Measurements from ENCODE around the gene CACHD1.

CACHD1 gene

GRCh38 chr1:64578270-64578973 lies 108.5 kb downstream of the CACHD1 start:
- Histone ChIP-seq H3K4me3 (ENCODE audit: low read length) (no peak overlapping the region), H3K56ac (ENCODE audit: low read length) (no peak overlapping the region), H3K27me3 (ENCODE audit: insufficient read depth, low read length, poor library complexity) (no peaks in the 10 kb centered on the region), H2BK15ac (replicated peaks; ENCODE audit: low read depth) (no peak overlapping the region), H3K4me1 (ENCODE audit: control insufficient read depth, low read depth, low read length) (peaks cover 5% of the 10 kb centered on the region), H3K79me2 (ENCODE audit: control insufficient read depth, insufficient read depth, low read length) (peaks cover 3% of the 10 kb centered on the region), H4K5ac (ENCODE audit: low read length) (no peak overlapping the region), H3K36me3 (ENCODE audit: control insufficient read depth, insufficient read depth, low read length) (no peaks in the 10 kb centered on the region), H3K4me2 (ENCODE audit: low read length) (no peak overlapping the region), H3K9ac (ENCODE audit: low read length) (no peak overlapping the region), H3K79me1 (ENCODE audit: low read length) (peaks cover 12% of the 10 kb centered on the region), H4K8ac (ENCODE audit: low read depth, low read length) (no peak overlapping the region), H2BK5ac (ENCODE audit: low read length) (no peak overlapping the region), H3K23ac (ENCODE audit: low read length) (no peak overlapping the region), H3K18ac (ENCODE audit: low read length) (peak overlapping the region; percentile 75), H3K4ac (ENCODE audit: low read depth, low read length) (no peak overlapping the region), H2AK5ac (ENCODE audit: low read length) (no peak overlapping the region), H3K27ac (ENCODE audit: low read depth, low read length) (no peak overlapping the region), H2BK120ac (ENCODE audit: low read depth, low read length) (no peak overlapping the region)
- DNase-seq, result no peak
- WGBS (ENCODE audit: extremely low coverage, insufficient coverage, low lambda C conversion rate), result no CpG with 5 or more reads among the region's 3 CpGs

DNA sequence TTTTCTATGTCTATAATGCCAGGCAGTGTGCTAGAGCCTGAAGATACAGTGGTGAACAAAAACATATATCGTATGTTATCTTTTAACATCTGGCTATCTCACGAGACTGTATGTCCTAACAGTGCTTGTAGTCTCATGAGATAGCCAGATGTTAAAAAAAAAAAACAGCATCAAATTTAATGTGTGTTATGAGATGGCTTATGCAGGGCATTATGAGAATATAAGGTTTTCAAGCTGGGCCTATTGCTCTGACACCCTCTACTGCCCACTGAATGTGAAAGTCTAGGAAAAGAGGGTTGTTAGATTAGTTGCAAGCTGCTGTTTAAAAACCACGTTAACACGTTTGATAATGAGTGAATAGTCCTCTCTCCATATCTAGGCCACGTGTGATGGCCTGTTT lies 109.8 kb downstream of the CACHD1 start:
- Histone ChIP-seq H3K4me3 (ENCODE audit: low read length) (no peak overlapping the region), H3K9ac (ENCODE audit: low read length) (no peak overlapping the region), H3K18ac (ENCODE audit: low read length) (no peak overlapping the region), H3K79me2 (ENCODE audit: control insufficient read depth, insufficient read depth, low read length) (peaks cover 3% of the 10 kb centered on the region), H4K5ac (ENCODE audit: low read length) (no peak overlapping the region), H2BK5ac (ENCODE audit: low read length) (no peak overlapping the region), H3K36me3 (ENCODE audit: control insufficient read depth, insufficient read depth, low read length) (no peaks in the 10 kb centered on the region), H3K23ac (ENCODE audit: low read length) (no peak overlapping the region), H2BK15ac (replicated peaks; ENCODE audit: low read depth) (no peak overlapping the region), H3K4me1 (ENCODE audit: control insufficient read depth, low read depth, low read length) (peaks cover 5% of the 10 kb centered on the region), H3K27me3 (ENCODE audit: insufficient read depth, low read length, poor library complexity) (no peaks in the 10 kb centered on the region), H4K8ac (ENCODE audit: low read depth, low read length) (no peak overlapping the region), H3K56ac (ENCODE audit: low read length) (no peak overlapping the region), H3K79me1 (ENCODE audit: low read length) (peaks cover 14% of the 10 kb centered on the region), H2AK5ac (ENCODE audit: low read length) (no peak overlapping the region), H3K27ac (ENCODE audit: low read depth, low read length) (no peak overlapping the region), H3K4me2 (ENCODE audit: low read length) (no peak overlapping the region), H3K4ac (ENCODE audit: low read depth, low read length) (no peak overlapping the region), H2BK120ac (ENCODE audit: low read depth, low read length) (no peak overlapping the region)
- no CpG with 5 or more reads among the region's 5 CpGs for WGBS (ENCODE audit: extremely low coverage, insufficient coverage, low lambda C conversion rate)
- no peak for DNase-seq

DNA sequence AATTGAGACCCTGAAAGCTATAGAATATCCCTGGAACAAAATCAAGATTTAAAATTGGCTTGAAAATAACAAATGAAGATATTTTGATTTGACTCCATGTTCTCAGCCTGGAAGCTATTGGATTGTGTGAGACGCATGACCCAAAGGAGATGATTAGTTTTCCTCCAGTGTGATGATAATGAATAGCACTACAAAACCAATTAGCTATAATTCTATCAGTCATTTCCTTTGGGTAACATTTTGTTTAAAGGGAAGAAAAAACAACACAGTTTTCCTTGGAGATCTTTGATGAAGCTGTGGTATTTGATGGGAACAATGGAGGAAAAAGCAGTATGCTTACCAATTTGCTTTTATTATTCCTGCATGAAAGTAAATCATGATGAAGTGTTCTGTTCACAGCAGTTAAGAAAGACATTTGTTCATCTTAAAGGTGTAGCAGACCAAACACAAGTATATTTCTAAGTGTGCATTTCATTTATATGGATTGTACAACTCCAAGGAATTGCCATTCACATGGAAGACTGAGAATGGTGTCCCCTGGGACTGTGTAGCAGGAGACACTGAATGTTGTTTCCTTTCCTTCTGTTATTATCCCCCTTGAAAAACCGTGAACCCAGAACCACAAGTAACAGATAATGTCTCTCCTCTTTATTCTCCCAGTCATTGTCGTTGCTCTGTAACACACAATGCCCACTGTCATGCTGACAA lies 111.4 kb downstream of the CACHD1 start:
- Histone ChIP-seq H3K27me3 (ENCODE audit: insufficient read depth, low read length, poor library complexity) (no peaks in the 10 kb centered on the region), H3K79me1 (ENCODE audit: low read length) (peaks cover 14% of the 10 kb centered on the region), H2AK5ac (ENCODE audit: low read length) (no peak overlapping the region), H2BK15ac (replicated peaks; ENCODE audit: low read depth) (no peak overlapping the region), H3K4me1 (ENCODE audit: control insufficient read depth, low read depth, low read length) (peaks cover 10% of the 10 kb centered on the region), H3K79me2 (ENCODE audit: control insufficient read depth, insufficient read depth, low read length) (peaks cover 3% of the 10 kb centered on the region), H4K8ac (ENCODE audit: low read depth, low read length) (no peak overlapping the region), H3K36me3 (ENCODE audit: control insufficient read depth, insufficient read depth, low read length) (no peaks in the 10 kb centered on the region), H4K5ac (ENCODE audit: low read length) (no peak overlapping the region), H3K9ac (ENCODE audit: low read length) (no peak overlapping the region), H3K4me2 (ENCODE audit: low read length) (no peak overlapping the region), H3K4me3 (ENCODE audit: low read length) (no peak overlapping the region), H2BK120ac (ENCODE audit: low read depth, low read length) (no peak overlapping the region), H3K4ac (ENCODE audit: low read depth, low read length) (no peak overlapping the region), H3K56ac (ENCODE audit: low read length) (peak overlapping the region; percentile 22), H3K27ac (ENCODE audit: low read depth, low read length) (no peak overlapping the region), H3K18ac (ENCODE audit: low read length) (no peak overlapping the region), H3K23ac (ENCODE audit: low read length) (no peak overlapping the region), H2BK5ac (ENCODE audit: low read length) (peak overlapping the region; percentile 43)
- no CpG with 5 or more reads among the region's 3 CpGs for WGBS (ENCODE audit: extremely low coverage, insufficient coverage, low lambda C conversion rate)
- no peak for DNase-seq

DNA sequence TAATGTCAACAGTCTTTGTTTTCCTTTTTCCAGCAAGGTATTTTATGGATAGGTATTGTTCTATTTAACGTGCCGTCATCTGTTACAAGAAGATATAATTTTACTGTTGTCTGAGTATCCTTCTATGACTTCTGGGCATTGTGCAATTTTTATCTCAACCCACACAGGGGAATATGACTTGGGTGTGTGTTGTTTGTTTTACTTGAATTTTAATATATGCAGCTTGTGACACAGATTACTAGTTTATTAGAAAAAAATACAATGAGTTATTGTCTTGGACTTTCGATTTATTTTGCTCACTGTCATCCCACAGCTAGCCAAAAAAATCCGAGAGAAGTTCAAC lies 111.9 kb downstream of the CACHD1 start:
- Histone ChIP-seq H3K4me1 (ENCODE audit: control insufficient read depth, low read depth, low read length) (peaks cover 10% of the 10 kb centered on the region), H3K18ac (ENCODE audit: low read length) (no peak overlapping the region), H2BK120ac (ENCODE audit: low read depth, low read length) (no peak overlapping the region), H4K8ac (ENCODE audit: low read depth, low read length) (no peak overlapping the region), H3K27ac (ENCODE audit: low read depth, low read length) (no peak overlapping the region), H3K4ac (ENCODE audit: low read depth, low read length) (no peak overlapping the region), H2AK5ac (ENCODE audit: low read length) (no peak overlapping the region), H3K9ac (ENCODE audit: low read length) (no peak overlapping the region), H3K4me3 (ENCODE audit: low read length) (no peak overlapping the region), H3K56ac (ENCODE audit: low read length) (no peak overlapping the region), H2BK15ac (replicated peaks; ENCODE audit: low read depth) (no peak overlapping the region), H3K79me1 (ENCODE audit: low read length) (peaks cover 13% of the 10 kb centered on the region), H3K4me2 (ENCODE audit: low read length) (no peak overlapping the region), H3K23ac (ENCODE audit: low read length) (no peak overlapping the region), H2BK5ac (ENCODE audit: low read length) (no peak overlapping the region), H3K79me2 (ENCODE audit: control insufficient read depth, insufficient read depth, low read length) (peaks cover 3% of the 10 kb centered on the region), H3K27me3 (ENCODE audit: insufficient read depth, low read length, poor library complexity) (no peaks in the 10 kb centered on the region), H4K5ac (ENCODE audit: low read length) (no peak overlapping the region), H3K36me3 (ENCODE audit: control insufficient read depth, insufficient read depth, low read length) (no peaks in the 10 kb centered on the region)
- DNase-seq, result no peak
- WGBS (ENCODE audit: extremely low coverage, insufficient coverage, low lambda C conversion rate), result no CpG with 5 or more reads among the region's 4 CpGs

DNA sequence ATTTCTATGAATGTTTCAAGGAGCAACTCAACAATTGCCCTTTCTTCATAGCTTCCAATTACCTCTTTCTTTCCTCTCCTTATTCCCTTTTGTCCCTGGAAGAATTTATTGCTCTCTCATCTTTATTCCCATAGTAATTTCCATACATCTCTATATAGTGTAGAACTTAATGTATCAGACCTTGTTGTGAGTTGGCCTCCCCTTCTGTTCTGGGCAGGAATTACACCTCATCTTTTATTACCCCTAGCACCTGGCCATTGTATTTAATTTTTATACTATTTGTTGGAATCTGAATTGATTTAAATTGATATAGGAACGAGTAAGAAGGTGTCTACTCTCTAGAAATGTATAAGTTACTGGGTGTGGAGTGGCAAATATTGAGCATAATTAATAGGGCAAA lies 114.5 kb downstream of the CACHD1 start:
- no peak overlapping the region for H3K4me2 ChIP-seq (ENCODE audit: low read length)
- no peak overlapping the region for H2BK15ac ChIP-seq (replicated peaks; ENCODE audit: low read depth)
- H2BK120ac ChIP-seq (ENCODE audit: low read depth, low read length), result no peak overlapping the region
- DNase-seq, result no peak
- no peaks in the 10 kb centered on the region for H3K36me3 ChIP-seq (ENCODE audit: control insufficient read depth, insufficient read depth, low read length)
- no peak overlapping the region for H3K18ac ChIP-seq (ENCODE audit: low read length)
- H3K79me1 ChIP-seq (ENCODE audit: low read length), result peaks cover 6% of the 10 kb centered on the region
- no peak overlapping the region for H3K9ac ChIP-seq (ENCODE audit: low read length)
- H3K4ac ChIP-seq (ENCODE audit: low read depth, low read length), result no peak overlapping the region
- no peak overlapping the region for H2BK5ac ChIP-seq (ENCODE audit: low read length)
- peaks cover 2% of the 10 kb centered on the region for H3K79me2 ChIP-seq (ENCODE audit: control insufficient read depth, insufficient read depth, low read length)
- H3K4me1 ChIP-seq (ENCODE audit: control insufficient read depth, low read depth, low read length), result peaks cover 10% of the 10 kb centered on the region
- no peak overlapping the region for H3K23ac ChIP-seq (ENCODE audit: low read length)
- H3K27me3 ChIP-seq (ENCODE audit: insufficient read depth, low read length, poor library complexity), result no peaks in the 10 kb centered on the region
- H2AK5ac ChIP-seq (ENCODE audit: low read length), result no peak overlapping the region
- H3K27ac ChIP-seq (ENCODE audit: low read depth, low read length), result no peak overlapping the region
- H3K4me3 ChIP-seq (ENCODE audit: low read length), result no peak overlapping the region
- no peak overlapping the region for H4K8ac ChIP-seq (ENCODE audit: low read depth, low read length)
- no peak overlapping the region for H4K5ac ChIP-seq (ENCODE audit: low read length)
- no peak overlapping the region for H3K56ac ChIP-seq (ENCODE audit: low read length)
- WGBS (ENCODE audit: extremely low coverage, insufficient coverage, low lambda C conversion rate), result 100% methylated on average over 1 of the region's 1 CpG

GRCh38 chr1:64588876-64589275 lies 118.9 kb downstream of the CACHD1 start:
- H3K4me3 ChIP-seq (ENCODE audit: low read length), result no peak overlapping the region
- no peak overlapping the region for H3K27ac ChIP-seq (ENCODE audit: low read depth, low read length)
- H2BK120ac ChIP-seq (ENCODE audit: low read depth, low read length), result no peak overlapping the region
- no peak overlapping the region for H2AK5ac ChIP-seq (ENCODE audit: low read length)
- H3K56ac ChIP-seq (ENCODE audit: low read length), result no peak overlapping the region
- peaks cover 5% of the 10 kb centered on the region for H3K4me1 ChIP-seq (ENCODE audit: control insufficient read depth, low read depth, low read length)
- peaks cover 5% of the 10 kb centered on the region for H3K79me2 ChIP-seq (ENCODE audit: control insufficient read depth, insufficient read depth, low read length)
- H3K23ac ChIP-seq (ENCODE audit: low read length), result no peak overlapping the region
- no peak overlapping the region for H3K4ac ChIP-seq (ENCODE audit: low read depth, low read length)
- H2BK5ac ChIP-seq (ENCODE audit: low read length), result no peak overlapping the region
- H3K27me3 ChIP-seq (ENCODE audit: insufficient read depth, low read length, poor library complexity), result no peaks in the 10 kb centered on the region
- no peak overlapping the region for H4K5ac ChIP-seq (ENCODE audit: low read length)
- no peak overlapping the region for H4K8ac ChIP-seq (ENCODE audit: low read depth, low read length)
- H3K79me1 ChIP-seq (ENCODE audit: low read length), result peaks cover 7% of the 10 kb centered on the region
- H3K36me3 ChIP-seq (ENCODE audit: control insufficient read depth, insufficient read depth, low read length), result no peaks in the 10 kb centered on the region
- no peak overlapping the region for H2BK15ac ChIP-seq (replicated peaks; ENCODE audit: low read depth)
- DNase-seq, result no peak
- no peak overlapping the region for H3K9ac ChIP-seq (ENCODE audit: low read length)
- no peak overlapping the region for H3K18ac ChIP-seq (ENCODE audit: low read length)
- H3K4me2 ChIP-seq (ENCODE audit: low read length), result no peak overlapping the region
